Muscle layer of colon (tissue), 2 donors: ENCODE results near the gene TMED8.
"Not testable (repeated sequence)": the region's sequence is repeated elsewhere in the genome, so short reads cannot be mapped to it uniquely, and the experiment has no call there.

Experiments used
- H3K27ac ChIP-seq: one replicate; pipeline ENCODE4 v1.7.0; 2013; ENCODE audit warnings: low read depth, mild to moderate bottlenecking, low read length, moderate library complexity
- H3K27me3 ChIP-seq, 2 donors: one replicate each; pipeline ENCODE4 v1.7.0; 2013; ENCODE audit warnings: low read length in 2 of 2, mild to moderate bottlenecking in 2 of 2; ENCODE audit not compliant: insufficient read depth in 2 of 2, control insufficient read depth in 1 of 2
- H3K36me3 ChIP-seq: one replicate; pipeline ENCODE4 v1.7.0; 2013; ENCODE audit warnings: mild to moderate bottlenecking, low read length; ENCODE audit not compliant: insufficient read depth
- H3K4me1 ChIP-seq: one replicate; pipeline ENCODE4 v1.7.0; 2013; ENCODE audit warnings: mild to moderate bottlenecking, low read length; ENCODE audit not compliant: insufficient read depth
- H3K4me3 ChIP-seq, 2 donors: one replicate each; pipeline ENCODE4 v1.7.0; 2013; ENCODE audit warnings: low read length in 2 of 2, low read depth in 1 of 2, mild to moderate bottlenecking in 1 of 2, moderate library complexity in 1 of 2
- H3K9ac ChIP-seq: one replicate; pipeline ENCODE4 v1.7.0; 2013; ENCODE audit warnings: low read length
- H3K9me3 ChIP-seq: one replicate; pipeline ENCODE4 v1.7.0; 2013; ENCODE audit warnings: mild to moderate bottlenecking, low read length
- donor health status: abdominal sarcoma.
- donor health status: Adenocarcinoma of cecum.

Gene TMED8

GRCh38 chr14:77376771-77377501, at the start of gene TMED8, which contains the start of gene SAMD15:
Gene TMED8 (minus strand): TSS chr14:77377094. CDS start chr14:77377053, 41 bp downstream.
Gene SAMD15 (plus strand): TSS chr14:77377379. CDS start chr14:77377419, 40 bp downstream.
- Histone ChIP-seq H3K27me3 (no peaks in the 10 kb centered on the region), H3K36me3 (no peaks in the 10 kb centered on the region), H3K4me1 (peaks cover 12% of the 10 kb centered on the region), H3K9ac (peak within 1 kb of the TSS; percentile 8), H3K27ac (peak within 1 kb of the TSS; percentile 91), H3K9me3 (no peaks in the 10 kb centered on the region), H3K4me3 (peak within 1 kb of the TSS; percentile 84 to 94)

- Histone ChIP-seq H3K9me3 (no peaks in the 10 kb centered on the region), H3K4me1 (no peaks in the 10 kb centered on the region), H3K9ac (no peak overlapping the region), H3K36me3 (peaks cover 56% of the 10 kb centered on the region), H3K27ac (no peak overlapping the region), H3K4me3 (no peak overlapping the region), H3K27me3 (no peaks in the 10 kb centered on the region)
These were observed 49.5 kb upstream of the TMED8 start for GRCh38 chr14:77426396-77426795.

- no peak overlapping the region for H3K4me3 ChIP-seq
- H3K9ac ChIP-seq: no peak overlapping the region
- H3K9me3 ChIP-seq: no peaks in the 10 kb centered on the region
- H3K4me1 ChIP-seq: no peaks in the 10 kb centered on the region
- H3K36me3 ChIP-seq: peaks cover 54% of the 10 kb centered on the region
- no peaks in the 10 kb centered on the region for H3K27me3 ChIP-seq
- H3K27ac ChIP-seq: no peak overlapping the region
These were observed 48.0 kb upstream of the TMED8 start for GRCh38 chr14:77424862-77425261.

GRCh38 chr14:77423423-77423822, 46.5 kb upstream of the TMED8 start, which contains the start of gene NOXRED1:
Gene NOXRED1 (minus strand): TSS chr14:77423523. CDS start chr14:77422889, 634 bp downstream.
- Histone ChIP-seq H3K4me1 (no peaks in the 10 kb centered on the region), H3K9me3 (no peaks in the 10 kb centered on the region), H3K9ac (no peak within 1 kb of the TSS), H3K27ac (no peak within 1 kb of the TSS), H3K27me3 (no peaks in the 10 kb centered on the region), H3K36me3 (peaks cover 40% of the 10 kb centered on the region), H3K4me3 (no peak within 1 kb of the TSS)

- no peaks in the 10 kb centered on the region for H3K27me3 ChIP-seq
- H3K4me3 ChIP-seq: no peak overlapping the region
- peaks cover 18% of the 10 kb centered on the region for H3K36me3 ChIP-seq
These were observed 44.3 kb upstream of the TMED8 start for GRCh38 chr14:77421201-77421600.

GRCh38 chr14:77416836-77417235, 39.9 kb upstream of the TMED8 start:
- Histone ChIP-seq H3K27me3 (no peaks in the 10 kb centered on the region), H3K27ac (no peak overlapping the region), H3K4me1 (no peaks in the 10 kb centered on the region), H3K9me3 (no peaks in the 10 kb centered on the region), H3K36me3 (no peaks in the 10 kb centered on the region), H3K9ac (no peak overlapping the region), H3K4me3 (no peak overlapping the region)

More at GRCh38 chr14:77421201-77421600, 44.3 kb upstream of the TMED8 start:
- no peak overlapping the region for H3K27ac ChIP-seq
- no peaks in the 10 kb centered on the region for H3K4me1 ChIP-seq
- no peaks in the 10 kb centered on the region for H3K9me3 ChIP-seq
- no peak overlapping the region for H3K9ac ChIP-seq

GRCh38 chr14:77416098-77416497, 39.2 kb upstream of the TMED8 start:
- H3K27ac ChIP-seq, H3K4me1 ChIP-seq, H3K27me3 ChIP-seq, H3K36me3 ChIP-seq, H3K9me3 ChIP-seq, H3K9ac ChIP-seq, H3K4me3 ChIP-seq: not testable (repeated sequence)

GRCh38 chr14:77415403-77416030, 38.6 kb upstream of the TMED8 start:
- H3K9ac ChIP-seq, H3K36me3 ChIP-seq, H3K27me3 ChIP-seq, H3K4me1 ChIP-seq, H3K9me3 ChIP-seq, H3K27ac ChIP-seq, H3K4me3 ChIP-seq: not testable (repeated sequence)

GRCh38 chr14:77409131-77409533, 32.2 kb upstream of the TMED8 start:
- Histone ChIP-seq H3K27me3 (no peaks in the 10 kb centered on the region), H3K9me3 (no peaks in the 10 kb centered on the region), H3K36me3 (no peaks in the 10 kb centered on the region), H3K4me1 (no peaks in the 10 kb centered on the region), H3K27ac (no peak overlapping the region), H3K9ac (no peak overlapping the region), H3K4me3 (no peak overlapping the region)

- no peaks in the 10 kb centered on the region for H3K36me3 ChIP-seq
These were observed 30.3 kb upstream of the TMED8 start for GRCh38 chr14:77407158-77407557.

GRCh38 chr14:77406718-77407117, 29.8 kb upstream of the TMED8 start:
- no peaks in the 10 kb centered on the region for H3K4me1 ChIP-seq
- H3K27me3 ChIP-seq: no peaks in the 10 kb centered on the region
- no peaks in the 10 kb centered on the region for H3K9me3 ChIP-seq
- no peak overlapping the region for H3K4me3 ChIP-seq
- H3K9ac ChIP-seq: no peak overlapping the region
- H3K36me3 ChIP-seq: no peaks in the 10 kb centered on the region
- H3K27ac ChIP-seq: no peak overlapping the region

More at GRCh38 chr14:77407158-77407557, 30.3 kb upstream of the TMED8 start:
- H3K4me1 ChIP-seq: no peaks in the 10 kb centered on the region
- H3K4me3 ChIP-seq: no peak overlapping the region
- H3K27ac ChIP-seq: no peak overlapping the region
- H3K9ac ChIP-seq: no peak overlapping the region
- H3K27me3 ChIP-seq: no peaks in the 10 kb centered on the region
- H3K9me3 ChIP-seq: no peaks in the 10 kb centered on the region
